GM23338 (cell line): ENCODE results near the gene ATP8A1.

Experiments used
- CREB1 ChIP-seq: fragments of 250-450 bp; sonication (Bioruptor Pico); IDR thresholded peaks from 2 replicates; pipeline ENCODE4 v1.5.0; 2020; ENCODE audit warnings: low read depth, mild to moderate bottlenecking, moderate library complexity
- EZH2 ChIP-seq: fragments of 200-600 bp; sonication (generic); IDR thresholded peaks from one replicate; pipeline ENCODE4 v1.8.0; 2017; ENCODE audit warnings: antibody characterized with exemption, mild to moderate bottlenecking, low read depth; ENCODE audit not compliant: unreplicated experiment
- EZH2phosphoT487 ChIP-seq: fragments of 200-600 bp; sonication (generic); IDR thresholded peaks from one replicate; pipeline ENCODE4 v1.8.1; 2018; ENCODE audit warnings: antibody characterized with exemption; ENCODE audit not compliant: unreplicated experiment
- JUNB ChIP-seq: IDR thresholded peaks from one replicate; pipeline ENCODE4 v1.6.1; 2016; ENCODE audit warnings: antibody characterized with exemption; ENCODE audit not compliant: unreplicated experiment
- POLR2AphosphoS5 ChIP-seq: IDR thresholded peaks from 2 replicates; pipeline ENCODE4 v1.6.1; 2016; ENCODE audit warnings: antibody characterized with exemption, low read depth
- ZNF331 ChIP-seq: fragments of 250-450 bp; sonication (Bioruptor Pico); IDR thresholded peaks from 2 replicates; pipeline ENCODE4 v1.5.0; 2020; ENCODE audit warnings: low read depth, mild to moderate bottlenecking, moderate library complexity
- TF ChIP-seq, protein P1 (sequence below), 2 experiments: fragments of 200-600 bp in 1 of 2; sonication (generic) in 1 of 2; conservative IDR thresholded peaks; 2 replicates each; pipeline versions ENCODE4 v1.5.1 to v1.6.1; 2016 to 2017; ENCODE audit warnings: antibody characterized with exemption in 2 of 2, low read depth in 2 of 2, mild to moderate bottlenecking in 2 of 2, moderate library complexity in 1 of 2
- TF ChIP-seq, protein P2 (sequence below): IDR thresholded peaks from 2 replicates; pipeline ENCODE4 v1.6.1; 2016; ENCODE audit warnings: antibody characterized with exemption
- TF ChIP-seq, protein P3 (sequence below): IDR thresholded peaks from one replicate; pipeline ENCODE4 v1.6.1; 2018; ENCODE audit warnings: antibody characterized with exemption; ENCODE audit not compliant: unreplicated experiment

DNA sequence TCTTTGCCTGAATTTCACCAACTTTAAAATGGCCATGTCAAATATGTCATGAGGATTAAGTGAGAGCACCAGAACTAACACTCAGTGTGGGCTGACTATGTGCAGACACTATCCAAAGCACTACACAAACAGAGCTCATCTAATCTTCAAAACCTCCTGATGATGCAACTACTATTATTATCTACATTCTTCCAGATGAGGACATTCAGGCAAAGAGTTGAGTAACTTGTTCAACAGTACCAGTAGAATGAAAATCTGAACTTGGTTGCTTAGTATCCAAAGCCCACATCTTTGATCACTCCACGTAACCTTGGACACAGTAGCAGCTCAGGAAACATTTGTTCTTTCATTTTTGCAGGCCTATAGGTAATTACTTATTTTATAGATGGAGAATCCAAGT, 90.1 kb downstream of the ATP8A1 start:
- TF ChIP-seq, protein P1, sequence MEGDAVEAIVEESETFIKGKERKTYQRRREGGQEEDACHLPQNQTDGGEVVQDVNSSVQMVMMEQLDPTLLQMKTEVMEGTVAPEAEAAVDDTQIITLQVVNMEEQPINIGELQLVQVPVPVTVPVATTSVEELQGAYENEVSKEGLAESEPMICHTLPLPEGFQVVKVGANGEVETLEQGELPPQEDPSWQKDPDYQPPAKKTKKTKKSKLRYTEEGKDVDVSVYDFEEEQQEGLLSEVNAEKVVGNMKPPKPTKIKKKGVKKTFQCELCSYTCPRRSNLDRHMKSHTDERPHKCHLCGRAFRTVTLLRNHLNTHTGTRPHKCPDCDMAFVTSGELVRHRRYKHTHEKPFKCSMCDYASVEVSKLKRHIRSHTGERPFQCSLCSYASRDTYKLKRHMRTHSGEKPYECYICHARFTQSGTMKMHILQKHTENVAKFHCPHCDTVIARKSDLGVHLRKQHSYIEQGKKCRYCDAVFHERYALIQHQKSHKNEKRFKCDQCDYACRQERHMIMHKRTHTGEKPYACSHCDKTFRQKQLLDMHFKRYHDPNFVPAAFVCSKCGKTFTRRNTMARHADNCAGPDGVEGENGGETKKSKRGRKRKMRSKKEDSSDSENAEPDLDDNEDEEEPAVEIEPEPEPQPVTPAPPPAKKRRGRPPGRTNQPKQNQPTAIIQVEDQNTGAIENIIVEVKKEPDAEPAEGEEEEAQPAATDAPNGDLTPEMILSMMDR (conservative IDR thresholded peaks at IDR 0.05; ENCODE audit: low read depth in 2 of 2), result no peak
- no peak for TF ChIP-seq ZNF331 (CRISPR knock-in tag)
- no peak for TF ChIP-seq EZH2
- no peak for TF ChIP-seq POLR2AphosphoS5
- TF ChIP-seq CREB1 (CRISPR knock-in tag), result no peak
- TF ChIP-seq EZH2phosphoT487, result no peak
- TF ChIP-seq, protein P2, sequence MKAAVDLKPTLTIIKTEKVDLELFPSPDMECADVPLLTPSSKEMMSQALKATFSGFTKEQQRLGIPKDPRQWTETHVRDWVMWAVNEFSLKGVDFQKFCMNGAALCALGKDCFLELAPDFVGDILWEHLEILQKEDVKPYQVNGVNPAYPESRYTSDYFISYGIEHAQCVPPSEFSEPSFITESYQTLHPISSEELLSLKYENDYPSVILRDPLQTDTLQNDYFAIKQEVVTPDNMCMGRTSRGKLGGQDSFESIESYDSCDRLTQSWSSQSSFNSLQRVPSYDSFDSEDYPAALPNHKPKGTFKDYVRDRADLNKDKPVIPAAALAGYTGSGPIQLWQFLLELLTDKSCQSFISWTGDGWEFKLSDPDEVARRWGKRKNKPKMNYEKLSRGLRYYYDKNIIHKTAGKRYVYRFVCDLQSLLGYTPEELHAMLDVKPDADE, result no peak
- TF ChIP-seq JUNB, result no peak
- TF ChIP-seq, protein P3, sequence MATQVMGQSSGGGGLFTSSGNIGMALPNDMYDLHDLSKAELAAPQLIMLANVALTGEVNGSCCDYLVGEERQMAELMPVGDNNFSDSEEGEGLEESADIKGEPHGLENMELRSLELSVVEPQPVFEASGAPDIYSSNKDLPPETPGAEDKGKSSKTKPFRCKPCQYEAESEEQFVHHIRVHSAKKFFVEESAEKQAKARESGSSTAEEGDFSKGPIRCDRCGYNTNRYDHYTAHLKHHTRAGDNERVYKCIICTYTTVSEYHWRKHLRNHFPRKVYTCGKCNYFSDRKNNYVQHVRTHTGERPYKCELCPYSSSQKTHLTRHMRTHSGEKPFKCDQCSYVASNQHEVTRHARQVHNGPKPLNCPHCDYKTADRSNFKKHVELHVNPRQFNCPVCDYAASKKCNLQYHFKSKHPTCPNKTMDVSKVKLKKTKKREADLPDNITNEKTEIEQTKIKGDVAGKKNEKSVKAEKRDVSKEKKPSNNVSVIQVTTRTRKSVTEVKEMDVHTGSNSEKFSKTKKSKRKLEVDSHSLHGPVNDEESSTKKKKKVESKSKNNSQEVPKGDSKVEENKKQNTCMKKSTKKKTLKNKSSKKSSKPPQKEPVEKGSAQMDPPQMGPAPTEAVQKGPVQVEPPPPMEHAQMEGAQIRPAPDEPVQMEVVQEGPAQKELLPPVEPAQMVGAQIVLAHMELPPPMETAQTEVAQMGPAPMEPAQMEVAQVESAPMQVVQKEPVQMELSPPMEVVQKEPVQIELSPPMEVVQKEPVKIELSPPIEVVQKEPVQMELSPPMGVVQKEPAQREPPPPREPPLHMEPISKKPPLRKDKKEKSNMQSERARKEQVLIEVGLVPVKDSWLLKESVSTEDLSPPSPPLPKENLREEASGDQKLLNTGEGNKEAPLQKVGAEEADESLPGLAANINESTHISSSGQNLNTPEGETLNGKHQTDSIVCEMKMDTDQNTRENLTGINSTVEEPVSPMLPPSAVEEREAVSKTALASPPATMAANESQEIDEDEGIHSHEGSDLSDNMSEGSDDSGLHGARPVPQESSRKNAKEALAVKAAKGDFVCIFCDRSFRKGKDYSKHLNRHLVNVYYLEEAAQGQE, result no peak
